ENCODE data around the gene MSH3.

DNA sequence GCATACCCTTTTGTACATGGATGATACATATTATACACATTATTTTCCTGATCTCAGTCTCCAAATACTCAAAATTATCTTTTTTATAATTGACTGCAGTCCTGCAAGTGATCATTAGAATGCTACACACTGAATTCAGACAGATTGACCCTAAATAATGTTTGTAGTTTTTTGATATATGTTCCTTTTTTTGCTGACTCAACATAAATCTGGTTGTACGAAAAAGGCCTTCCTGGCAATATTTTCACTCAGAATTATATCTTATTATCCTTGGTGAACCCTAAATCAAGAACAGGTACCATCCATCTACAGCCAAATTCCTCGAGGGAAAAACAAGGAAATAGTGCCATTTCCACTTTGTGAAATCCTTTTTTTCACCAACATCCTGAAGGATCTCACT, 200.1 kb downstream of the MSH3 start:
- TF ChIP-seq CTCF (IDR thresholded peaks at IDR 0.05) (no peak), POLR2A (IDR thresholded peaks at IDR 0.05) (no peak)

Data from body of pancreas (tissue), 4 donors.